ENCODE data around the gene FHIT.

Gene FHIT

DNA sequence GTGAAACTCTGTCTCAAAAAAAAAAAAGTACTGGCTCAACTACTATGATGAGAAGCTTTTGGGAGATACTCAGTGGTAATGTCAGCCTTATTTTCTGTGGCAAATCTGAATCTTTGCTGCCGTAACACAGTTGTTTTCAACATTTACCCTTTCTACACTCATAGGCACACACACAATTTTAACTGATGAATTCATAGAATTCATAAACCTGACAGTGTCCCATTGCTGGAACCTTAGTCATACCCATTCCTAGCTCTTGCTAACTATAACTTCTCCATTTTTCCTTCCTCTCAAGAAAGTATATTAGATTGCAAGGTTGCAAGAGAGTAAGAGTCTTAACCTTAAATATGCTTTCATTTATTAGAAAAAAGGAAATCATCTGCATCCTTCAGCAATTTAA lies 496.6 kb downstream of the FHIT start:
- no peak for DNase-seq

DNA sequence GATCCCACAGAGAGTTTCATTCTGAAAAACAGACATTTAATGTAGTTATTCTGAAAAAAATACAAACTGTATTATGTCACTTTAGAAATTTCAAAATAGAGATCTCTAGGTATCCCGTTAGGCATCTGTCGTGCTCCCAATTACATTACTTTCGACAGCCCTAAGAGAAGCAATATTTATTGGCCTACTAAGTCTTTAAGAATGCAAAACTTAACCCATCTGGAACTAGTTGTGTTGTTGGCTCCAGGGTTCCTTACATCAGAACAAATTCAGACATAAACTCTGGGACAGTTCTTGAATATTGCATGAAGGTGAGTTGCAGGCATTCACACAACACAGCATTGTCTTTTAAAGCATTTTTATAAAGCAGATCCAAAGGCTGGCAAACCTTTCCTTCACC lies 498.4 kb downstream of the FHIT start:
- DNase-seq, result no peak

DNA sequence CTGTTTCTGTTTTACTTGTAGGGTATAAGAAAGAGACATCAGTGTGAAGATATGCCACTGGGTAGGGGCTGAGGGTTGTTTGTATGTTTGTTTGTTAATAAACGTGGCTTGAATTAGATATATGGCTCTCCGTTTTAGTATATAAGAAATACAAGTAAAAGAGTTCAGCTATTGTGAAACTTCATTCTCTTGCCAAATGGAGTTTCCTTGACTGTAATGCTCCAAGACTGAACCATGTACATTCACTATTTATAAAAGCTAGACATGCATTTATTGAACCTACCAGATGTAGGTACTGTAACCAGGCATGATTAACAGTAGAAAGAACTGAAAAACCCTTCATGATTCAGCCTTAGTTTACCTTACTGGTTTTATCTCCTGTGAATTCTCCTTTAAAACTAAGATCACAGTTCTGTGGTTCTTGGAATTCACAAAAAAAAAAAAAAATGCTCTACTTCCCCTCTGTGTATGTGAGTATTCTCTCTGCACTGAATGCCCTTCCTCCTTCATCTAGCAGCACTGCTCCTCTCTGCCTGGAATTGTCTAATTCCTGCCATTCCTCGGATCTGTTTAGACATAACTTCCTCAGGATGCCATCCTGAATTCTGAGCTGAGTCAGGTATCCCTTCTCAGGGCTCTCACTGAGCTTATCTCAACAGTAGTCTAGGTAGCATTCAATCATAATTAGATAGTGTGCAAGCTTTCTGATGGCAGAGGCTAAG lies 504.4 kb downstream of the FHIT start:
- no peak for DNase-seq

DNA sequence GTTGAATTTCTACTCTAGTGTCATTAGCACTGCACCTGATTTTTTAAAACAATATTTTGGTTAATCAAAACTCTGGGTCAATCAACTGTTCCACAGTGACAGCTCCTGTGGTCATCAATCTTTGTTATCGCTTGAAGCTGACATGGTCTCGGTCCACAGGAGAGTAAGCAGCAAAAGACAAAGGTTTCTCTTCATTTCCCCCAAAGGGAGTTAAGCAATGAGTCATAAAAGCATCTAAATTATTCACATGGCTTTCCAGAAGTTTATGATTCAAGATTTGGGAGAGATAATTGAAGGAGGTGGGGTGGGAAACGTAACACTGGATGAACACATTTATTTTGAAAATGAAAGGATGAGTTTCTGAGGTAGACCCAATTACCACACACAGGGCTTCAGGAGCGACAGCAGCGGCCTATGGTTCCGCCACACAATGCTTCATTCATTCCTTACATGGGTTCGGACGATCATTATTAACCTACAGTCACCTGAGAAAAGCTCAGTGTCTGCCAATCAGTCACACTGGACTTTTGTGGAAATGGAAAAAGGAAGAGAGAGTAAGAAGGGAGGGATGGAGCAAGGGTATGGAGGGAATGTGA lies 505.1 kb downstream of the FHIT start:
- DNase-seq, result no peak

DNA sequence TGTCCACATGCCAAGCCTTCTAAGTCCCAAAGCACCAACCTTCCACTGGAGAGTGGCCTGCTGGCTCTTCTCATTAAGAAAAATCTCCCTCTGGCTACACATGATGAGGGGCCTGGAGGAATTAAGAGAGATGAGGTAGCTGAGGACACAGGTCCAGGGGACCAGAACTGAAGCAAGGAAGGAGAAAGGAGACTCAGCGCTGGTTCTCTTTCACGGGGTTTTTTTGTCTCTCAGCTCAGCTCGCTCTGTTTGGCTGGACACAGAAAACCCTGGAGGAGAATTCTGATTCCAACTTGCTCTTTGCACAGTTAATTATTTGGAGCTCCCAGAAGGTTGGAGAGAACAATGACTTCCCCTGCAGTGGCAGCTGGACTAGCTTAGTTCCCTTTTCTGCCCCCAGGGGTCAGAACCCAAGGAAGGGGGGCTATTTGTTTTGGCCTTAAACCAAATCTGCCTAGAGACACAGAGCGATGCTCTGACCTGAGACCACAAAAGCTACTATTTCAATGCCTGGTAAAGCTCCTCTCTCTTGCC lies 507.6 kb downstream of the FHIT start:
- DNase-seq, result no peak

DNA sequence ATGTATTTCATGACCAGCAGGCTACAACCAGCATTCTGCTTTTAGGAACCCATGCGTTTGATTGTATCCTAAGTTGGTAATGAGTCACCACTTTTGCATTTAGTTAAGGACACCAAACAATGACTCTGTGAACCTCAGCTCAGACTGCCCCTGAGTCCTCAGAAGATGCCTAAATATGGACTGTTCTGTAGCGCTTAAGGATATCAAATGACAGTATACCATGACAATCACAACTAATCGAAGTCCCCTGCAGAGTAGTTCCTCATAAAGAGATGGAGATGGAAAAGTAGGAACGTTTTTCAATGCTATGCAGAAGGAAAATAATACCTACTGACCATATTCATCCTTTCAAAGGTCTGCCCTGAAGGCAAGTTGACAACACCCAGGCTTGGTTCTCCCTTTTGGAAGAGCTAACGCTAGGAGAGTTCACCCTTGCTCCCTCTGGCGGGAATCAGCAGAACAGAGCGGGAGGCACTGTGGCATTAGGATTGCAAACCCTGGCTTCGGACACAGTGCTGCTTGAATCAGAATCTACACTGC lies 508.6 kb downstream of the FHIT start:
- no peak for DNase-seq

DNA sequence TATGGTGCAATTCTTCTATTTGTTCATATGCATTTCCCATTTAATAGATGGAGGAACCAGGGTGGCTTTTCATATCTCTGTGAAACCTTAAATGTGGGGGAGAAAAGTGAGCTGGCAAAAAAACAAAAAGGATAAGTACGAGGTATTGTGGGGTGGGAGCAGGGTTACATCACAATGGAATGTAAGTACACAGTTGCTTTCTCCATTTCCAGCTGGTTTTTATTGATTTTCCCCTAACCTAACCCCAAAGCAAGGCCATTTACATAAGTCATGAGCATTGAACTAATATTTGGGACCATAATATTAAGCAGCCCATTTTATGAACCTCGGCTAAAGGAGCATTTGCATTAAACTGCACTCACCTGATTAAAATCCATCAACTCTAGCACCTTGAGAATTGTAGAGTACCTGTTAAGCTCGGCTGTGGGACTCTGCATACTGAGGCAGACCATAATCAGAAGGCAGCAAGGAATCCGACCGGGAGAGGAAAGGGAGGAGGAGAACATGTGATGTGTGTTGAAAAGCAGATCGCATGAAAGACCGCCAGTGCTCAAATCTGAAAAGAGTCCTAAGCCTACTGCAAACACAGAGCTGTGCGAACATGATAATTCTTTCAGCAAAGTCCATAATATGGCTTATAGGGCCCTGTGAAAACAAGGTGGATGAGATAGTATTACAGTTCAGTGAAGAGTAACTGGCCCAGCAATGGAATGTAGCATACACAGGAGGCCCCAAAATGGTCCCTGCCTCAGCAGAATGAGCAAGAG lies 513.4 kb downstream of the FHIT start:
- DNase-seq, result no peak

DNA sequence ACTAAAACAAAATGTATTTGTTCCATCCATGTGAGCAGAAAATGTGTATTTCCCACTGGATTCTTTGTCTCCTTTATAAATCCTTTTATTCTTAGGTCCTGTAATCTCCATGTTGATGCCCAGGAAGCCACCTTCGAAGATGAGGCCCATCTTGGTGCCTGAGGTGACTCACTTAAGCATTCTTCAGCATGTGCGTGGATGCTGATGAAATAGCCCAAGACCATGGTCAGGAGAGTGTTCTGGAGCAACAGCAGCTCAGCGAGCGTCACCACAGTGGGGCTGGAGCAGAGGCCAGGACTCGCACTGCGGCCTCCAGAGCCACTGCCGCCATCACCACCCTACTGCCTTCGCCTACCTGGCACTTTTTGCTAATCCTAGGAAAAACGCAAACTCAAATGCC lies 520.9 kb downstream of the FHIT start:
- no peak for DNase-seq

DNA sequence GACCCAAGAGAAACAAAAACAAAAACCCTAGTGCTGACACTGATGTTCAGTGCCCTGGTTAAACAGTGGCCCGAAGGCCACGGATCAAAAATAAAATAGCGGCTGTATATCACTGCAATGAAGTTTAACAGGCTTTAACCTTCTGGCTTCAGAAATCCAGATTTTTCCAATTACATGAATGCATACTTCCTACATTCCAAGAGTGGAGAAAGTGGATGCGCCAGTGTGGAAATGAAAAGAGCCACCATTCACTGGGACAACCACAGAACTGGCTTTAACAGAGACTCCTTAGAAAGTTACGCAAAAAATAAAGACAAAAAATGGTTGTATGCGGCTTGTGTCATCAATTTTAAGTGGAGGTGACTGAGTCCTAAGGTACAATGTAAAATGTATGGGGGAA lies 522.2 kb downstream of the FHIT start:
- no peak for DNase-seq

DNA sequence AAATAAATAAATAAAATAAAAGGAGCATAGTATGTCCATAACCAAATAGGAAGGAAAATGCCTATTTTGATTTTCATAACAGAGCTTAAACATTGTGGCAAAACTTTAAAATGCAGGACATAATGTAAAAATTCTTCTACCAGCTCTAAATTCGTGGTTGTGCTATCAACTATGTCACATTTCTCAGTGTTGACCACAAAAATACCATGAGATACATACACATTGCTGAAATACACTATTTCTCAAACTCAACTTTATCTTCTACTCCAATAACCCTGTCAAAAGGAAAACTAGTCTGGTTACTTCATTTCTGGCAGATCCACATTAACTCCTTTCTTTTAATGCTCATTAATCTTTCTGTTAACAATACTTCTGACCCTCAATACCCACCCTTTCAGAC lies 523.2 kb downstream of the FHIT start:
- DNase-seq, result no peak

DNA sequence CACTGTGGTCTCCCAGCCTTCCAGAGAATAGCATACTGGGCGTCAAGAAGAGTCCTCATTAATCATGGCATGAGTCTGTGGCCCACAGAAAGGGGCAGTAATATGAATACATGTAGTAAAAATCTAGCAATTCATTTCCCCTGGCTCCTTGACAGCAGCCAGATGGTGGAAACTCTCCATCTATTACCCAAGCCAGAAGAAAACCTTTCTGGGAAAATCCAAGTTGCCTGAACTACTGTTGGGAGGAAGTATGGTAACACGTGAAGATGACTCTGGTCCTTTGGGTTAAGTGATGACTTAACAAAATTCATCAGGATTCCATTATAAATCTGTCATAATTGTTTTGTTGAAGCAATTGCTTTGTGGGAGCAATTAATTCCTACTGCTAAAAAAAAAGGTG lies 530.5 kb downstream of the FHIT start:
- no peak for DNase-seq

DNA sequence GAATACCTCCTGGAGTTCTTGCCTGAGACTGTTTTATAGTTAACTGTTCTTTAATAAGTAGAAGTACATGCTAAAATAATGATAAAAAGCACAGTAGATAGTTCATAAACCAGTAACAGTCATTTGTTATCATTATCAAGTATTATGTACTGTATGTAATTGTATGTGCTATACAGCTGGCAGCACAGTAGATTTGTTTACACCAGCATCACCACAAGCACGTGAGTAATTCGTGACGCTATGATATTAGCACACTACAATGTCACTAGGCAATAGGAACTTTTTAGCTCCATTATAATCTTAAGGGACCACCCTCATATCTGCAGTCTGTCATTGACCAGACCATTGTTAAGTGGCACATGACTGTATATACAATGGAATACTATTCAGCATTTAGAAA lies 534.7 kb downstream of the FHIT start:
- DNase-seq, result no peak

DNA sequence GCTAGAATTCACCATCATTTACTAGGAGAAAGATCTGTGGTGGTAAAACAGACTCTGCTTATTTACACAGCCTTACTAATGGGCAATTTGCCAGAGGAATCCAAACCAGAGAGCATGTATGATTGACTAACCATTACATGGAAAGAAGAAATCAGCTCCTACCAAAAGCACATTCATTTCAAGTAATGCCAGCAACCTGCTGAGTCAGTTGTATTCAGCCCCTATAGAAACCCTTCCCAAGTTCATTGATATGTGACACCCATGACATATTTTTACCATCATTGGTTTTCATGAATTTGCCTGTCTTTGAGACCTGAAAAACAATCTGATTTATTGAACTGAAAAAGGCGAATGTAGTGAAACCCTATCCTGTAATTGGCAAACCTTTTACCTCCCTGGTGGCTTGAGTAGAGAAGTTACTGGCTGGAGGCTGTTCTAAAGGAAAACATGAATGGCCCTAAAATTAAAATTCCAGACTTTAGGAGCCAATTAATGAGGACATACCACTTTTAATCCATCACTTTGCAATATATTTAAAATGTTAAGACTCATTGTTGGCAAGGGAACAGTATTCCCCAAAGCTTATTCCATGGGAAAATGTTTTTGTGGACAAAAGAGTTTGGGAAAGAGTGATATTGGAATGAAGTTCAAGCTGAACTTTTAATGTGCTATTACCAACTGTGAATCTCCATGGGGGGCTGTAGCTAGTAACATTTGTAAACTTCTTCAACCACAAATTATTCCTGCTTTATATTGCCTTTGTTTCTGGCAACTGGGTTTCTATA lies 542.9 kb downstream of the FHIT start:
- no peak for DNase-seq

DNA sequence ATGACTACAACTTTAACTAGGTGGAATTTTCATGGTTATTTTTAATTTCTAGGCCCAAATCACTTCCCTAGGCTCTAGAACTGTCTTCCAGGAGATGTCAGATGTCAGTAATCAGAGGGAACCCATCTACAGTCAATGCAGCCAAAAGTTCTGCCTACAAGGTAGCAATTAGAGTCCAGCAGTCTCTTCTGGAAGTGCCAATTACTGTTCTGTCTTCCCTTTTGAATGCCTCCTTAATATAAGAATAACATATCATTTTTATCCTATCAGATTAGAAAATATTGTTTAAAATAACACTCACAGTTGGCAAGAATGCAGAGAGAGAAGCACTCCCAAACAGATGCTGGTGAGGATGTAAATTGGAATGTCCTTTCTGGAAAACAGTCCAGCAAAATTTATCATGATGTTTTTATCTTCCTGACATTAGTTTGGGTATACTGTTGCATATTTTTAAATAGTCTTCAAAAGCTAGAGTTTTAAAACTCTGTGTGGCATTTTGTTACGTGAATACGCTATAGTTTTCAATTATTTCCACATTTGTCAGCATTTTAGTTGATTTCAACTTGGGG lies 543.7 kb downstream of the FHIT start:
- DNase-seq, result no peak

DNA sequence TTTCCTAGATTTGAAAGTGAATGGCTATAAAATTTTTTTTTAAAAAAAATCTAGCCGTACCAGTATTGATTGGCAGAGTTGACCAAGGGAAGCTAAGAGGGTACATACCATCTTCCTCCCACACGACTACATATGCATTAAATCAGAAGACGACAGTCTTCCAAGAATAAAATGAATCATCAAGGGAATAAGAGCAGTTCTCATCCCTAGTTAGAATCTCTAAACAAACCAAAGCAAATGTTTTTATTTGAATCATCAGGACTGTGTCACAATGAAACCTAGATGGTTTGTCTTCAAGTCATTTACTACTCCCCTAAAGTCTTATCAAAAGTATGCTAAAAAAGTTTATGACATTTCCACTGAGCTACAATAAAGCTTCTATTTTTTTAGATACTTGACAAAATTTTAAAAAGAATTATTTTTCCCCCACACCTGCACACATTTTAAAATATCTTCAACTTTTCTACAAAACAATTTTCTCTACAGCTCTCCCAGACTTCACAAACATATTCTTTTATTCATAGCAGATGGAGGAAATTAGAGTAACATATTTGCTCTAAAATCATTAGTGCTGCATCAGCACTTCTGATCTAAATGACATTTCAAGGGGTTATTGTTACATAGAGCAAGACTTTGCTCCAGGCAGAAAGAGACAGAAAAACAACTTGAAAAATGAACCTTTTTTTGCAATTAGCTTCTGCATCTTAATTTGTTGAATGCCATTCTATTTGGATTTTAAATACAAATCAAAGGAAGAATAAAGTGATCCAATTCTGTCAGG lies 547.1 kb downstream of the FHIT start:
- DNase-seq, result no peak

DNA sequence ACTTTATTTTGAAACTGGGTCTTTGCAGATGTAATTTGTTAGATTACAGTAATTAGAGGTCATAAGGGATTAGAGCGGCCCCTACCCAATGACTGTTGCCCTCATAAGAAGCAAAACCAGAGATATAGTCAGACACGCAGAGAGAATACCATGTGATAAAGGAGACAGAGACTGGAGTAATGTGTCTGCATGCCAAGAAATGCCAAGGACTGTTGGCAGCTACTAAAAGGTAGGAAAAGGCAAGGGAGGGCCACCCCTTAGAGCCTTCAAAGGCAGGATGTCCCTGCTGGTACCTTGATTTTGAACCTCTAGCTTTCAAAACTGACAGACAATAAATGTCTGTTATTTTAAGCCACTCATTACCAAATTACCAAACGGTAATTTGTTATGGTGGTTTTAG lies 548.2 kb downstream of the FHIT start:
- DNase-seq, result no peak

DNA sequence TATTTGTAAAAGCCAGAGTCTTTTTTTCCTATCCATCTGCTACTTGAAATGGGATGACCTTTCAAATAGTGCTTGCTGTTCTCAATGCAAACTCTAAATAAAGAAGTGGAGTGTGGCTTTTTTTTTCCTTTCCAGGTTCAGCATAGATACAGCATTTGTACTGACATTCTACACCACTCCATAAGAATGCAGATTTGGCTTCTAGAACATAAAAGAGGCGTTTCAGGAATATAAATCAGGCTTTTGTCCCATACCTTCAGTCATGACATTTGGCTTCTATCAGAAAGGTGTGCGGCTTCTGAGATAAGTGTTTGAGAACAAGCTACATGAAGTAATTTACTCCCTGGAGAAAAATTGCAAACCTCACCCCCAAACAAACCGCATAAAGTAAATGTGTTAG lies 553.1 kb downstream of the FHIT start:
- no peak for DNase-seq

DNA sequence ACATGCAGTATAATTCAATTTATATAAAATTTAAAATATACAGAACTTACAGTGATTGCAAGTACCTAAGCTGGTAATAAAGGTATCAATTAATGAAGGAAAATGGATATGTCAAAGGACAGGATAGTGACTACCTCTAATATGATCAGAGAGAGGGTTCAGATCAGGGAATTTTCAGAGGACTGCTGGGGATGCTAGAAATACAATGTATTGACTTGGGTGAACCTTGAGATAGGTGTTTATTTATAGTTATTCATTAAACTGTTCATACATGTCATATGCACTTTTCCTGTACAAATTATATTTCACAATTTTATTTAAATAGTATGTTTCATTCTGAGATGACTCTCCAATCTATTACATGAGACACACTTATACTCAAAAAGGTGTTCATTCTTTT lies 554.1 kb downstream of the FHIT start:
- no peak for DNase-seq

DNA sequence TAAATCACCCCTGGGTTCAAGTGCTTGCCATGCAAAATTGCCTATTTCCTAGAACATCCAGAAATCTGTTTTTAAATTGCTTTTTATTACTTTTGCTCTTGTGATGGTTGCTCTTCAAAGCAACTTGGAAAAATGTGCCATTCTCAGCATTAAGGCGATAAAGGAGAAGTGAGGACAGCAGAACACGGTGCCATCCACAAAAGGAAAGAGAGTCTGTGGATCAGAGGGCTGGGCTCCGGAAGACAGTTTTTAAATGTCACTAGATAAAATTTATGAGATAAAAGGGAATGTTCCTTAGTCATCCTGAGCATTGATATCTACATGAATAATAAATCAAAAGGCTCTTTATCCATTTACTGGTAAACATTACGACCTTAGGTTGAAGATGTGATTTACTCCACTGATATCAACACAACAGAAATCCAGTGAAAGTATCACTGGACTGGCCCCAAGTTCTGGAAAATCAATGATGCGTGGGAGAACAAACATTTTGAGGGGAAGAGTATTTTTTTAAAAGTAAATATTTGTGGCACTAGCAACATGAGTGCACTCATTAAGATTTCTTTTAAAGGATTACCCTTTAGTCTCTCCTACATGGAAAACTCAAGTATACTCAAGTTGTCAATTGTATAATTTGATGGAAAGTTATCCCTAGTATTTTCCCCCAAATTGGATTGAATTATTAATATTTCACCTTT lies 554.7 kb downstream of the FHIT start:
- no peak for DNase-seq

DNA sequence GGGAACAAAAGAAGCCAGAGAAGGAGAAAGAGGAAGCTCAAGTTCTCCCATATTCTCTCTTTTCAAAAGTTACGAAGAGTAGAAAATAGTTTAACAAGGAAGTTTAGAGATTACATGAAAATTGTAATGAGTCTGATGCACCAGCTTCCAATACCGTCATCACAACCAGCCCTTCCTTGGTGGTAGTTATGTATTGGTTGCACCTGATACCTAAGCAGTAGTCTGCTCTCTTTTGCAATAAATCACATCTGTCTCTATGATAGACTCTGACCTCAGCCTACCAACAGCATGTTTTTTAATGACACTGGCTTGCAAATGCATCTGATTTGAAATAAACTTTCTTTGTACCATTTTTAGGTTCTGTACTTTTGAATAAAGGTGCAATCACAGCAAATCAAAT lies 575.8 kb downstream of the FHIT start:
- no peak for DNase-seq

DNA sequence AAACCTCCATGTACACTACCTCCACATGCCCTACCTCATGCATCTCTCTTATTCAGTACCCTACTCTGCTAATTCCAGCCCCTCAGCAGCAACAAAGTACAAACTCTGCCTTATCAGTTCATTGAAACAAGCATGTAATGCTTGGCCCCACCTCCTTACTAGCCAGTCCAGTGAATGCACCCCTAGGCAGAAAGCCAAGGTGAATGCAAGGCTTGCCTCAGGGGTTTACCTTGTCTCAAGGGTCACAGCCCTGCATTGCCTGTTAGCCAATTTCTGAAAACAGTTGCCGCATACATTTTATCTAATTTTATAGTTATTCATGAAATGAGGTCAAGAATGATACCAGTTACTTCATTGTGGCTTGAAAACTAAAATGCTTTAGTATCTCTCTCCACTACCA lies 576.4 kb downstream of the FHIT start:
- DNase-seq, result no peak
